Measurements from ENCODE around the gene CENPH. TPM values are rescaled to one million over a fixed set of nuclear protein-coding genes. Genes with fewer than 3 reads are reported as not detected.

Gene CENPH
- total RNA-seq, 1 donor from 2014 or later, result 13.3 TPM

GRCh38 chr5:69237877-69238276 lies 48.5 kb downstream of the CENPH start:
- H3K4me3 ChIP-seq (ENCODE audit: low read depth, low read length), result no peak overlapping the region
- no peaks in the 10 kb centered on the region for H3K27me3 ChIP-seq (ENCODE audit: control insufficient read depth, insufficient read depth, low read length)
- TF ChIP-seq CTCF (IDR thresholded peaks at IDR 0.05; ENCODE audit: insufficient read depth, low read length, poor library complexity, severe bottlenecking), result no peak
- no peak for DNase-seq (ENCODE audit: low read depth)
- H3K36me3 ChIP-seq (ENCODE audit: control insufficient read depth, insufficient read depth, low read length), result no peaks in the 10 kb centered on the region

DNA sequence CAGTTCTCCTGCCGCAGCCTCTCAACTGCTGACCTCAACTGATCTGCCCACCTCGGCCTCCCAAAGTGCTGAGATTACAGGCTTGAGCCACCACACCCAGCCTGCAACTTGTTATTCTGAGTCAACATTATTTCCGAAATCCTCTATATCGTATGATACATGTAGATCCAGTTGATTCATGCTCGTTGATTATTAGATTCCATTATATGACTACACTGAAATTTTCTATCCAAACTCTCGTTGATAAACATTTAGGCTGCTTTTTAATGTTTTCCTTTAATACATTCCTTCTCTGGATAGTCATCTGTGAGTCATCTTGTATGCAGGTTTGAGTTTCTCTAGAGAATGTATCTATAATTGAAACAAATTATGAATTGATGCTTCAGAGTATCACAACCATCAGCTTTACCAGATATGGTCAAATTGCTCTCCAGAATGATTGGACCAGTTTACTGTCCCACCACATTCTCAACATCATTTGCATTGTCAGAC lies 49.4 kb downstream of the CENPH start:
- no peak overlapping the region for H3K4me3 ChIP-seq (ENCODE audit: low read depth, low read length)
- H3K36me3 ChIP-seq (ENCODE audit: control insufficient read depth, insufficient read depth, low read length), result no peaks in the 10 kb centered on the region
- TF ChIP-seq CTCF (IDR thresholded peaks at IDR 0.05; ENCODE audit: insufficient read depth, low read length, poor library complexity, severe bottlenecking), result no peak
- DNase-seq (ENCODE audit: low read depth), result no peak
- H3K27me3 ChIP-seq (ENCODE audit: control insufficient read depth, insufficient read depth, low read length), result no peaks in the 10 kb centered on the region

GRCh38 chr5:69242215-69242927 lies 53.0 kb downstream of the CENPH start:
- DNase-seq (ENCODE audit: low read depth), result no peak
- H3K4me3 ChIP-seq (ENCODE audit: low read depth, low read length), result no peak overlapping the region
- H3K36me3 ChIP-seq (ENCODE audit: control insufficient read depth, insufficient read depth, low read length), result no peaks in the 10 kb centered on the region
- no peaks in the 10 kb centered on the region for H3K27me3 ChIP-seq (ENCODE audit: control insufficient read depth, insufficient read depth, low read length)
- no peak for TF ChIP-seq CTCF (IDR thresholded peaks at IDR 0.05; ENCODE audit: insufficient read depth, low read length, poor library complexity, severe bottlenecking)

DNA sequence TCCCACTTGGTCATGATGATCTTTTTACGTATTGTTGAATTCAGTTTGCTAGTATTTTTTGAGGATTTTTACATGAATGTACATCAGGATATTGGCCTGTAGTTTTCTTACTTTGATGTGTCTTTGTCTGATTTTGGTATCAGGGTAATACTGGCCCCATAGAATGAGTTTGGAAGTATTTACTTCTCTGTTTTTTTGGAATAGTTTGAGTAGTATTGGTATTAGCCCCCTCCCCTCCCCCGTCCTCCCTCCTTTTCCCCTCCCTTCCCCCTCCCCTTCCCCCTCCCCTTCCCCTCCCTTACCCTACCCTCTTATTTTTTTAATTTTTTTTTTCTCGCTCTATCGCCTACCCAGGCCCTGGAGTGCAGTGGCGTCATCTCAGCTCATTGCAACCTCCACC lies 55.6 kb downstream of the CENPH start:
- no peak for DNase-seq (ENCODE audit: low read depth)
- Histone ChIP-seq H3K27me3 (ENCODE audit: control insufficient read depth, insufficient read depth, low read length) (no peaks in the 10 kb centered on the region), H3K4me3 (ENCODE audit: low read depth, low read length) (no peak overlapping the region), H3K36me3 (ENCODE audit: control insufficient read depth, insufficient read depth, low read length) (no peaks in the 10 kb centered on the region)
- TF ChIP-seq CTCF (IDR thresholded peaks at IDR 0.05; ENCODE audit: insufficient read depth, low read length, poor library complexity, severe bottlenecking), result no peak

DNA sequence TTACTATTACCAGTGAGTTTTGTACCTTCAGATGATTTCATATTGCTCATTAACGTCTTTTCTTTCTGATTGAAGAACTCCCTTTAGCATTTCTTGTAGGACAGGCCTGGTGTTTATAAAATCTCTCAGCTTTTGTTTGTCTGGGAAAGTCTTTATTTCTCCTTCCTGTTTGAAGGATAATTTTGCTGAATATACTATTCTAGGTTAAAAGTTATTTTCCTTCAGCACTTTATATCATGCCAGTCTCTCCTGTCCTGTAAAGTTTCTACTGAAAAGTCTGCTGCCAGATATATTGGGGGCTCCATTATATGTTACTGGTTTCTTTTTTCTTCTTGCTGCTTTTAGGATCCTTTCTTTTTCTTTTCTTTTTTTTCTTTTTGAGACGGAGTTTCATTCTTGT lies 58.6 kb downstream of the CENPH start:
- TF ChIP-seq CTCF (IDR thresholded peaks at IDR 0.05; ENCODE audit: insufficient read depth, low read length, poor library complexity, severe bottlenecking), result no peak
- H3K4me3 ChIP-seq (ENCODE audit: low read depth, low read length), result no peak overlapping the region
- H3K27me3 ChIP-seq (ENCODE audit: control insufficient read depth, insufficient read depth, low read length), result no peaks in the 10 kb centered on the region
- H3K36me3 ChIP-seq (ENCODE audit: control insufficient read depth, insufficient read depth, low read length), result no peaks in the 10 kb centered on the region
- no peak for DNase-seq (ENCODE audit: low read depth)

DNA sequence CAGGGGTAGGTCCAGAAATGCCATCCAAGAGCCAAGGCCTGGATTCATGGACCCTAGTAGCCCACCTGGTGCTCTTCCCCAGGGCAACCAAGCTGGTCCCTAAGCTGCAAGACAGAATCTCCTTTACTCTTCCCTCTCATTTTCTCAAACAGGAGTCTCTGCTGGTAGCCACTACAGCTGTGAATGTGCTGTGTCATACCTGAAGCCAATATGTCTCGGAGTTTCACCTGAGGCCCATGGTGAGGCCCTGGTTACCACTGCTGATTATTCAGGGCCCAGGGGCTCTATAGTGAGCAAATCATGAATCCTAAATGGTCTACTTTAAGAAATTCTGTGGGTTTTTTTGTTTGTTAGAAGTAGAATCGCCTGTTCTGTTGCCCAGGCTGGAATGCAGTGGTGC lies 61.2 kb downstream of the CENPH start:
- Histone ChIP-seq H3K4me3 (ENCODE audit: low read depth, low read length) (no peak overlapping the region), H3K36me3 (ENCODE audit: control insufficient read depth, insufficient read depth, low read length) (no peaks in the 10 kb centered on the region), H3K27me3 (ENCODE audit: control insufficient read depth, insufficient read depth, low read length) (no peaks in the 10 kb centered on the region)
- TF ChIP-seq CTCF (IDR thresholded peaks at IDR 0.05; ENCODE audit: insufficient read depth, low read length, poor library complexity, severe bottlenecking), result no peak
- no peak for DNase-seq (ENCODE audit: low read depth)

All from kidney epithelial cell (primary cell).